NCI-H1694 (cell line): ENCODE measurements around the gene OAT.
"Not testable (repeated sequence)": the region's sequence is repeated elsewhere in the genome, so short reads cannot be mapped to it uniquely, and the experiment has no call there.

Experiments
- DNase-seq: peaks from one replicate; lab custom pipeline; 2025; lab: John Stamatoyannopoulos, UW

The OAT gene

GRCh38 chr10:124378881-124379471 is 39.7 kb downstream of the OAT start:
- no peak for DNase-seq

GRCh38 chr10:124378271-124378670 is 40.5 kb downstream of the OAT start:
- no peak for DNase-seq

- DNase-seq = no peak
These were observed 41.6 kb downstream of the OAT start for GRCh38 chr10:124377101-124377500.

DNA sequence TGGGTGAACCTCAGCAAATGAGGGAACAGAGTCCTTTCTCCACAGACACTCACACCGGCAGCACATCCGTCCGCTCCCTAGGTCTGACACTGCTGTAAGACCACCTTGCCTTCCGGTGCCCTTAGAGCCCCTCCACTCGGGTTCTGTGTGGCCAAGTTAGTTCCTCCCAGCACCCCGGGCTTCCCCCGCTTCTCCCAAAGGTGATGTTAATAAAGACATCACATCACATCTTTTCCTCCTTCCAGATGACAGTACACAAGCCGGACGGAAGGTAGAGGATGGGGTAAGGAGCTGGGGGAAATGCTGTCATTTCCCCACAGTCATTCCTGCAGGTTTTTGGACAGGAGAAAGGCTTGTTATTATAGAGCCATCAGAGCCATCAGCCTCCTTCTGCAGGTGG is 42.3 kb downstream of the OAT start:
- no peak for DNase-seq

DNA sequence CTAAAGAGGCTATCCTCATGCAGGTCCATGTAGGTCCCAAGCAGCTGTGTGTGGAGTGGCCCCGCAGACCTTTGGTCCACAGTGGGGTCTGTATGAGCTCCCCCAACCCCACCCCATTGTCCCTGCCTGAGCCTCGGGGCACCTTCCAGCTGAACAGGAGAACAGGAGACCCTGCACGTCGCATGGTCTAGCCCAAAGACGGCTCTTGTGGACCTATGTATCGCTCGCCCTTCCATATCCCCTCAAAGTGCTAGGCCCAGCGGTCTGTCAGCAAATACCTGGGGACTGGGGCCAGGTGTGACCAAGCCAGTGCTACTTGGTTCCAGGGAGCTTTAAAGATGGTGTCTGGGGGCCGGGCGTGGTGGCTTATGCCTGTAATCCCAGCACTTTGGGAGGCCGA is 43.0 kb downstream of the OAT start:
- no peak for DNase-seq

GRCh38 chr10:124375353-124375614 is 43.4 kb downstream of the OAT start:
- DNase-seq = no peak

DNA sequence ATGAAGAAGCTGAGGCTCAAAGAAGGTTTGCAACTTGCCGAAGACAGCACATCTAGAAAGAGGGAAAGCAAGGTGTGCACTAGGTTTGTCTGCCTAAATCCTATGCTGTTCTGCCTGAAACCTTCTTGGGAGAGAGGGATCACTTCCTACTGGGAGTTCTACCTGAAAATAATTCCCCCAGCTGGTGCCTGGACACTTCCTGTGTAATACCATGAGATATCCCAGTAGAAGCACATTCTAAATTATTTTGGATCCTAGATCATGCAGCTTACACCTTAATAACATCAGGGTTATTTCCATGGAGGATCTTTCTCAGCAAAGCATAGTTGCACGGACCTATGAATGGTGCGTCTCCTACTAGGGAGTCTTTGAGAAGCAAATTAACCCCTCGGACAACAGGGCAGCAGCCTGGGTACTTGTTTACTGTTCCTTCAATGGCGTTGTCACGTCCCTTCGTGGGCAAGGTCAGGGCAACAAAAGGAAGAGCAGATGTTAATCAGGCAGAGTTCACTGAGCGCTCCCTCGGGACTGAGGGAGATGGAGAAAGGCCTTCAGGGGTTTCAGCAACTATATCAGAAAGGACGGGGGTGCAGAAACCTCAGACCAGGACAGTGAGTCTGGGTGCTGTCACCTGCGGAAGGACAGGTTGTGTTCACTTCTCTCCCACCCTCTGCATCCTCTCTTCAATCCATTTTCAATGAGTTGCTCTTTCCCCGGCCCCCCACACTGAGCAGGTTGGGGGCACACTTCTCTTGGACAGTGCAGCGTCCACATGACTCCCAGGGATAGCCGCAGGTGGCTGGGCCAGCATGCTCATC is 44.0 kb downstream of the OAT start:
- DNase-seq = no peak

GRCh38 chr10:124372899-124373298 is 45.8 kb downstream of the OAT start:
- no peak for DNase-seq

DNA sequence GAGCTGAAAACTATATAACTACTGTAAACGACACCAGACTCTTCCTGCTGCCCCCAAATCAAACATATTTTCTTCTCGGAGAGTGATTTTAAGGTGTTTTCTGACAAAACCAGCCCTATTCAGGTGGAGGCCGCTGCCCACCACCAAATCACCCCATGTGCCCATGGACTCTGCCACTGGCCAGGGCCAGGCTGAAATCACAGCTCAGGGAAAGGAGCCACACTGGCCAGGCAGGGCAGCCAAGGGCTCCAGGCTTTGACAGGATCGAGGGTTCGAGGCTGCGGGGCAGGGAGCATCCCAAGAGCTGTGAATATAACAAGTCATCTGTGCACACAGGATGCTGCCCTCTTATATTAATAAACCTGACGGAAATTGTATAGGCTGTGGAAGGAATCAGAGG is 48.3 kb downstream of the OAT start:
- DNase-seq = no peak

GRCh38 chr10:124369986-124370385 is 48.7 kb downstream of the OAT start:
- DNase-seq = no peak

- DNase-seq = not testable (repeated sequence)
These were observed 49.2 kb downstream of the OAT start for GRCh38 chr10:124369533-124369932.

GRCh38 chr10:124369066-124369465 is 49.7 kb downstream of the OAT start:
- DNase-seq = no peak

- no peak for DNase-seq
These were observed 50.8 kb downstream of the OAT start for GRCh38 chr10:124367936-124368335.

DNA sequence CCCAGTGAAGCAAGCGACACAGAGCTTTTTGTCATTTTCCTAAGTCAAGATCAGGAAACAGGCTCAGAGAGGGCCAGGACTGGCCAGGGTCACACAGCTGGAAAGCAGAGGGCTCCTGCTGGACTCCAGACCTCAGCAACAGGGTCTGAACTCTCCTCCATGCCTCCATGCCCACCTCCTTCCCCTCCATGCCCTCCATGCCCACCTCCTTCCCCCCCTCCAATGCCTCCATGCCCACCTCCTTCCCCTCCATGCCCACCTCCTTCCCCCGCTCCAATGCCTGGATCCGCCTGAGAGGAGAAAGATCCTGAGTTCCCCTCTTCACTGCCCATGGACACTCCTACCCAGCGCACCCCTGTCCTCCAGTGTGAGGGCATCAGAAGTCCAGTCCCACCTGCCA is 51.3 kb downstream of the OAT start:
- no peak for DNase-seq

- no peak for DNase-seq
These were observed 51.9 kb downstream of the OAT start for GRCh38 chr10:124366825-124367224.

- DNase-seq = no peak
These were observed 52.4 kb downstream of the OAT start for GRCh38 chr10:124366343-124366742.

DNA sequence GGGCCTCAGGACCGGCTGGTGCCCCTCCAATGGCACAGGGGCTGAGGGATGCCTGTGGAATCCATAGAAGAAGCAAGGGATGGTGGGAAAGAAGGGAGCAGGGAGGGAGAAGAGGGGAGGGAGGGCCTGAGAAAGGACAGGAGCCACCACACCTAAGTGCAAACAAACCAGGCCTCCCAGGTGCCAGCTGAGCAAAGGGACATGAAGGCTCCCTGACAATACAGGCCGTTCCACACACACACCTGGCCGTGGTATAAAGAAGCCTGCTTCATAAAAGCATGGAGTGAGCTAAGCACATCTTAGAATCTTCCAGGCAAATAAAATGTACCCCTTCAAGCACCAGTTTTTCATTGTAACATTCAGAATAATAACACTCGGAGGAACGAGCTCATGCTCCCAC is 54.0 kb downstream of the OAT start:
- DNase-seq = no peak

- DNase-seq = no peak
These were observed 56.2 kb downstream of the OAT start for GRCh38 chr10:124362568-124362967.

DNA sequence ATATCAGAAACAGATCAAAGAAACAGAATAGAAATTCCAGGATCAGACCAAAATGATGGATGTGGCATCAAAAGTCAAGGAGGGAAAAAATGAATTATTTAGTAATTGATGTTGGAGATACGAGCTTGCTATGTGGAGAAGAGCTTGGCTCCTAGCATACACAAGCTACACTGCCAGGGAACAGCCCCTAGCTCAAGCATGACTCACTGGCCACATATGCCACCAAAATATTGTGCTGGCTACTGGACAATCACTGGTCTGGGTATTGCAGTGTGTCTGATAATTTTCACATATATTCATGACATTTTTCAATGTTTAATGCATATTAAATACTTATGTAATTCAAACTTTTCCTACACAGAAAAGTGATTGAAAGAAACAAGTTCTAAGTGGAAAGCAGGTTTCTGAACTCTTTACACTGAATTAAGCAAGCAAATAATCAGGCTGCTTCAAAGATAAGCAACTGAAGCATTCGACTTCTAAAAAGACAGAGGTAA is 59.3 kb downstream of the OAT start:
- DNase-seq = no peak

DNA sequence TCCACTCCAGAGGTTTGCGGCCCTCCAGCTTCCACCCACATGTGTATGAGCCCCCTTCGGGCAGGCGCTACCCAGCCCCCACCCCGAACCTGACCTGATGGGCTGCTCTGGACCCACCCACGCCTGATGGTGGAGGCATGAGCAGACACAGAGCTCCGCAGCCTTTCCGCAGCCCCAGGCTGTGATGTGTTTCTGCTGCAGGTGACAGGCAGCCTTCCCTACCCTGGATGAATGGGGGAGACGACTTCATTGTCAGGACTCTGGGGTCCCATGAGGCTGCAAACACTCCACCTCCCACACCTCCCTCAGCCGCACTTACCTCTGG is 61.2 kb downstream of the OAT start:
- no peak for DNase-seq

GRCh38 chr10:124356701-124357560 is 61.8 kb downstream of the OAT start:
- no peak for DNase-seq

GRCh38 chr10:124354411-124355382 is 64.0 kb downstream of the OAT start:
- no peak for DNase-seq
